HT1080 (cell line): ENCODE data around the gene CEP85. TPM values are rescaled to one million over a fixed set of nuclear protein-coding genes. Genes with fewer than 3 reads are reported as not detected.
A peak's percentile ranks its signal among the peaks of the same experiment; 100 is the strongest.

Experiments
- DNase-seq: peaks from one replicate; pipeline ENCODE4 v3.0.0-alpha.2; 2015; ENCODE audit warnings: low read depth
- total RNA-seq: library from RNA; depleted of rRNA; stranded (reverse); fragments of >200 nt; shearing (Covaris generic); gene quantifications from 2 replicates; pipeline ENCODE4 v1.2.3, GENCODE V29; 2014

Gene CEP85
- total RNA-seq, 1 experiment from 2014 or later = 18.3 TPM

DNA sequence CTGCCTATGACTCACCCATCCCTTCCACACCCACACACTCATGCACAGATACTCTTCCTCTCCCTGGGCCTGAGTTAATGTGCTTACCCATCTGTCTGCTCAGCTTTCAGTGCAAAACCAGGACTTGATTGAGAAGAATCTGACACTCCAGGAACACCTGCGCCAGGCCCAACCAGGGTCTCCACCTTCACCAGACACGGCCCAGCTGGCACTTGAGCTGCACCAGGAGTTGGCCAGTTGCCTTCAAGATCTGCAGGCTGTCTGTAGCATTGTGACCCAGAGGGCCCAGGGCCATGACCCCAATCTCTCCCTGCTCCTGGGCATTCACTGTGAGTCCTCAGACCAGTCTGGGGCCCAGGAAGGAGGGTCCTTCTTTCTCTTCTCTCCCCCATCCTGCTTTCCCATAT is 42.4 kb downstream of the CEP85 start:
- no peak for DNase-seq

DNA sequence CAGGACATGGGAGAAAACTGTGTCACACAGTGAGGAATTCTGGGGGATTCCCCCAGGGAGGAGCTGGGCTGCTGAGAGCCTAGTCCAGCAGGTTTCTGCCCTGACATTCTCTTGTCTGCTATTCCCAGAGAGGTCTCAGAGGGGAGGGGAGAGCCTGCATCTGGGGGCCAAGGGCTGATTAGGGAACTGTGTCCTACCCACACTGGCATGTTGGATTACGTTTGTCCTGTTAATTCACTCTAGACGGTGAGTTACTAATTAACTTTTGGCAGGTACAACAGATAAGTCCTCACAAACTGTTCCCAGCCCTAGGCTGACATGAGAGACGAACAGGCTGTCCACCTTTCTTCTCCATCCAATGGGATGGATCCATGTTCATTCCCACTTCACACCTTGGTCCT is 43.3 kb downstream of the CEP85 start:
- no peak for DNase-seq

DNA sequence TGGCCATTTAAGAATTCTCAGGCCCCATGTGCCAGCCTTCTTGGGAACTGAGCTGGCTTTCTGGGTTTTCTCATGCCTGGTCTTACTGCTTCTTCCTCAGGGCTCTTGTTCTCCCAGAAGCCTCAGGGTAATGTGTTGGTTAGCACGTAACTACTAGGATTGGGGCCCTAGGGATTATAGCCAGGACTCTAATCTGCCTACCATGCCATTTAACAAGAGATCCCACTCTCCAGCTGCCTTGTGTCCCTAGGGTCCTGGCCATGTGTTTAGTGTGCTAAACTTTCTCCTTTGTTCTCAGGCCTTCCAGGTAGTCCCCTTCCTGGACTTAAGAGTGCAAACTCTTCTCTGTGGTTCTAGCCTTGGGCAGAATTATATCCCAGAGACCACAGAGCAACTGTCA is 43.7 kb downstream of the CEP85 start:
- no peak for DNase-seq

DNA sequence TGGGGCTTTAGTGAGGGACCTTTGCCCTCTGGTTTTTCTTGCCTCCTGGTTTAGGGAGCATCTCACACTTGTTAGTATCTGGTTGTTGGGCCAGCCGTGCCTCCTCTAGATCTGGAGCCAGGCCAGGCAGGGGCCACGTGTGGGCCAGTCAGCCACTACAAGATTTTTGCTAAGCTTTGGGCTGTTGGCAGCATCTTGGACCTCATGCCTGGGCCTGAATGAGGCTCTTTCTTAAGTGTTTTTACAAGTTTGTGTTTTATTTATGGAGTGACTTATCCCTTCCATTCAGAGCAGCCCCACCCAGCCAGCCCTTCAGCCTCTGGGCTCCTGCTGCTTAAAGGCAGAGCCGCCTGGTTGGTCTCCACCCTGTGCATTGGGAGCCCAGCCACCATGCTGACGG is 44.3 kb downstream of the CEP85 start:
- peak; percentile 48 for DNase-seq

DNA sequence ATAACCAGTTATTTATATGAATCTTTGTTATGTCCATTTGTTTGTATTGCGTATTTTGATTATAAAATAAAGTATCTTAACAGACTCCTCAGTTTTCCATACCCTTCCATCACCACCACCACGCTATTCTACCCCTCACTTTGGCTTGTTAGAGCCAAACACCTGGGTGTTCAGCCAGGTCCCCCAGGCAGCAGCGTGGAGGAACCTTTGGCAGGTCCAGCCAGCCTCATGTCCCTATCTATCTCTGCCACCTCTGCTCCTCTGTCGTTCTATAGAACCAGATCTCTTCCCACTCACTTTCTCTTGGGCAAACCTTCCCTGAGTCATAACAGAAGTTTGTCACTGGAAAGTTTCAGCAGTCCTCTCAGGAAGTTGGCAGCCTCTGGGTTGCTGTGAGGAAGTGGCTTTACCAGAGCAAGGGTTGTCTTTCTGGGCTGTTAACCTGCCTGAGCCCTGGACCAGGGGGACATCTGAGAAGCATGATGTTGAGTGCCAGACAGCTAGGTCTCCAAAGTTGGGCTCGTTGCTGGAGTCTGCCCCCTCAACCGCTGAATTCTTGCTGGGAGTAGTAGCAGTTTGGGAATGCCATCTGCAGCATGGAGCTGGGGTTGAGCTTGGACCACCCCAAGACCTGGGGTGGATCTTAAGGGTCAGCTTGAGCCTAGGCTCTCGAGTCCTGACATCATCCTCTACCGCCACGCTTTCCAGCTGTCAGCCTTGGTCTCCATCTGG is 44.9 kb downstream of the CEP85 start:
- DNase-seq = peak; percentile 75

DNA sequence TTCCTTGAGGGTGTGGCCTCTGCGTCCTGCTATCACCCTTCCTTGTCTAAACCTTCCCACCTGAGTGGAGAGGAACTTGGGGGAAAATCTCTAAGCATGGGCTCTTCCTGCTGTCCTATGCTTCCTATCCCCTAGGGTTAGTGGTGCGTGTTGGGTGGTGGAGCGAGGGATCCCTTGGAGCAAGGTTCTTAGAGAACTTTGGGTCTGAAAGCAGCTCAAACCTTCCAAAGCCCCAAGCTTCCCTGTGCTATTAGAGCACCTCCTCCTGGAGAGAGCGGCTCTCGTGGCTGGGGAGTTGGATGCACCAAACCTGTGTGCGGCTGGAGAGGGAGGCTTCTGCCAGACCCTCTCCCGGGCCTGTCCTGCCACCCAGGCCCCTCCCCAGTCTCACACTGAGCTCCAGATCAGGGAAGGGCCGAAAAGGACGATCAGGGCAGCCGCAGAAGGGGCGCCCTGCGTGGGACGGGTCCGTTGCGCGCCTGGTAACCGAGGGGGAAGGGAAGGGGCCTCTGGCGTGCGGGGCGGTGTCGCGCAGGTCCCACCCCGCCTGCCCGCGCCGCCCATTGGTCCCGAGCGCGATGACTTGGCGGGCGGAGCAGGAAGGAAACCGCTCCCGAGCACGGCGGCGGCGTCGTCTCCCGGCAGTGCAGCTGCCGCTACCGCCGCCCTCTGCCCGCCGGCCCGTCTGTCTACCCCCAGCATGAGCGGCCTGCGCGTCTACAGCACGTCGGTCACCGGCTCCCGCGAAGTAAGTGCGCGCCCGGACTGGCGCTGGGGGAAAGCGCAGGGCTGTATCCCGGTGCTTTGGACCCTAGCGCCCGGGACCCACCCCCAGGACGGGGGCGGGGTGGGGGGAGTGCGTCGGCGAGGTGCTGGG is 45.7 kb downstream of the CEP85 start, which contains the start of gene SH3BGRL3:
SH3BGRL3 (plus strand) TSS at position 631 of the 877 bp plus-strand sequence; CDS start at position 701, 70 bp downstream.
- DNase-seq = peak; percentile 88

DNA sequence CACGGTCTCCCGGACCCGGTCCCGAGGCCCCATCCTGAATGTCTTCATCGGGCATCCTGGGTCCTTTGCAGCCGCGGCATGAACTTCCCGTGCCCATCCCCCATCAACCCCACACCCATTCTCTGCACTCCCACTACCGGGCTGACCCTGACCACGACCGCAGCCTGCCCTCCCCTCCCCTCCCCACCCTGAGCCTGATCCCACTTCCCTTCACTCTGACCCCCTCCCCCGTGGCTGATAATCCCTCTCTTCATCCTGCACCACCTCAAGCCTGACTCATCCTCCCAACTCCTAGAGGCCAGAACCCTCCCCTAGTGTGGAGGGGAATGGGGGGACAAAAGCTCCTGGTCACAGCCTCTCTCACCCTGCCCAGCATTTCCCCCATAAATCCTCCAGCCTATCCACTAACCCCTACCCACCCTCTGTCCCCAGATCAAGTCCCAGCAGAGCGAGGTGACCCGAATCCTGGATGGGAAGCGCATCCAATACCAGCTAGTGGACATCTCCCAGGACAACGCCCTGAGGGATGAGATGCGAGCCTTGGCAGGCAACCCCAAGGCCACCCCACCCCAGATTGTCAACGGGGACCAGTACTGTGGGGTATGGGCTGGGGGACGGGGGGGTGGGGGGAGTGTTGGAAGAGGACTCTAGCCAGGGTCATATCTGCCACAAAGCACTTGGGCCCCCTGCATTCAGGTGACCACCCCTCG is 46.5 kb downstream of the CEP85 start:
- DNase-seq = peak; percentile 77

DNA sequence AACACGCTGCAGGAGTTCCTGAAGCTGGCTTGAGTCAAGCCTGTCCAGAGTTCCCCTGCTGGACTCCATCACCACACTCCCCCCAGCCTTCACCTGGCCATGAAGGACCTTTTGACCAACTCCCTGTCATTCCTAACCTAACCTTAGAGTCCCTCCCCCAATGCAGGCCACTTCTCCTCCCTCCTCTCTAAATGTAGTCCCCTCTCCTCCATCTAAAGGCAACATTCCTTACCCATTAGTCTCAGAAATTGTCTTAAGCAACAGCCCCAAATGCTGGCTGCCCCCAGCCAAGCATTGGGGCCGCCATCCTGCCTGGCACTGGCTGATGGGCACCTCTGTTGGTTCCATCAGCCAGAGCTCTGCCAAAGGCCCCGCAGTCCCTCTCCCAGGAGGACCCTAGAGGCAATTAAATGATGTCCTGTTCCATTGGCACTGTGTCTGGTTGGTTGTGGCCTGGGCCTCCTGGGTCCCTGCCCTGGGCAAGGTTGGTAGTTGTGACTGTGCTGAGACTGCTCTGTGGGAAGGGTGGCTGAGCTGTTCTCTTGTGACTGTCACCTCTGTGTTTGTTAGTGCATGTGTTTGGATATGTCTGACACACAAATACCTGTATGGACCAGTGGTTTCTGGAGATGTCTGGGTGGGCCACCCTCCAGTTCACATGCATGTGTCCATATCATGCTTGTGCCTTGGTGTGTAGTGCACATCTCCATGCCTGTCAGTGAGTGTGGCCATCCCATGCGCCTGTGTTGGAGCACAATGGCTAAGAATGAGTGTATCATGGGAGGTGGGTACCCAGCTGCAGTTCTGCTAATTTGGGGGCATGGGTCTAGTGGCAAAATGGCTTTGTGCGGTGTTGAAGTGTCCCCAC is 47.3 kb downstream of the CEP85 start:
- no peak for DNase-seq

DNA sequence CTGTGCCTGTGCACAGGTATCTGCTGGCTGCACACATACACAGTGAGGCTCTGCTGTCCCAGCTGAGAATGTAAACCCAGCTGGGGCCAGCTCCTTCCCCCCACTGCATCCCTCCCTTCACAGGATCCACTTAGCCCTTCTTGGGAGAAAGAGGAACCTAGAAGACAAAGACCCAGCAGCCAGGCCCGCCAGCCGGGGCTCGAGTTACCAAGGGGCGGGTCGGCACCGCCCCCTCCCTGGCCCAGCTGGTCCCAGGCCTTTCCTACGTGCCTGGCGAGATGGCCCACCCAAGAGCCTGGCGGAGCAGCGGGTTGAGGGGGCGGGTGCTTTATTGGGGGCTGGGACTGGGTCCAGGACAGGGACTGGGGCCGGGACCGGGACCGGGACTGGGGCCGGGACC is 48.0 kb downstream of the CEP85 start:
- DNase-seq = no peak

DNA sequence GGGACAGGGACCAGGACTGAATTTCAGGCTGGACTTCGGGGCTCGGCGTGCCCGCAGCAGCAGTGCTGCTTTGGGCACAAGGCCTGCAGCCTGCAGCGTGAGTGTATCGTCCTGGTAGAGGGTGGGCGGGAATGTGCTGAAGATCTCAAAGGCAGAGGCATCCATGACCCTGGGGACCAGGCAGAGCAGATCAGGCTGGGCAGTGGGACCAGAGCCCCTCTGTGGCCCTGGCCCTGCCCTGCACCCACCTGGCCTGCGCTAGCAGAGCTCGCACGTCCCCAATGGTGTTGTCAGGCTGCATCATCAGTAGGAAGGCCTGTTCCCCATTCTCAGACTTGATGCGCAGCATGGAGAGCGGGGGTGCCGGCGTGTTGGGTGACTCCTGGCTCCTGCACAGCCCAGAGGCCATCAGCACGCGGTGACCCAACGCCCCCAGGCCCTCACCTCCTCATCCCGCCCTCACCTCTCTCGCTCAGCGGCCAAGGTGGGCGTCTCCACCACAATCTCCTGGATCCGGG is 48.5 kb downstream of the CEP85 start:
- no peak for DNase-seq

DNA sequence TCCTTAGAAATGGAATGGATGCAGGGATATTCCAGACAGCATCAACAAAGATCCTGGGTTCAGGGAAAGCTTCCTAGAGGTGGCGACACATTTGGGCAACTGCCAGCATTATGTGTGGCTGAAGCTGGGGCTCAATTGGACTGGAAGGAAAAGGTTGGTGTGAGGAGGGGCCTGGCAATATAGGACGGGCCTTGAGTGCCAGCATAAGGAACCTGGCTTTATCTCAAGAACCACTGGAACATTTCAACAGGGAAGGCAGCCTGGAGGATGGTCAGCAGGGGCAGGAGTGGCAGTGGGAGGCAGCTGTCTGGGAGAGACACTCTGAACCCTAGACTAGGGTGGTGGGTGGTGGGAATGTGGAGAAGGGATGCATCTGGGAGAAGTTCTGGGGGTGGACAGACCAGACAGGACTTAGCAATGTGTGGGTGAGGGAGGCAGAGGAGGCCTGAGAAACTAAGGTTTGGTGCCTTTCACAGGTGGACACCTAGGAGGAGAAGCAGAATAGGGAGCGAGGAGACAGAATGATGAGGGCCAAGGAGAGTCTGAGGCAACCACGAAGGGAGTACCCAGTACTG is 49.4 kb downstream of the CEP85 start:
- no peak for DNase-seq

DNA sequence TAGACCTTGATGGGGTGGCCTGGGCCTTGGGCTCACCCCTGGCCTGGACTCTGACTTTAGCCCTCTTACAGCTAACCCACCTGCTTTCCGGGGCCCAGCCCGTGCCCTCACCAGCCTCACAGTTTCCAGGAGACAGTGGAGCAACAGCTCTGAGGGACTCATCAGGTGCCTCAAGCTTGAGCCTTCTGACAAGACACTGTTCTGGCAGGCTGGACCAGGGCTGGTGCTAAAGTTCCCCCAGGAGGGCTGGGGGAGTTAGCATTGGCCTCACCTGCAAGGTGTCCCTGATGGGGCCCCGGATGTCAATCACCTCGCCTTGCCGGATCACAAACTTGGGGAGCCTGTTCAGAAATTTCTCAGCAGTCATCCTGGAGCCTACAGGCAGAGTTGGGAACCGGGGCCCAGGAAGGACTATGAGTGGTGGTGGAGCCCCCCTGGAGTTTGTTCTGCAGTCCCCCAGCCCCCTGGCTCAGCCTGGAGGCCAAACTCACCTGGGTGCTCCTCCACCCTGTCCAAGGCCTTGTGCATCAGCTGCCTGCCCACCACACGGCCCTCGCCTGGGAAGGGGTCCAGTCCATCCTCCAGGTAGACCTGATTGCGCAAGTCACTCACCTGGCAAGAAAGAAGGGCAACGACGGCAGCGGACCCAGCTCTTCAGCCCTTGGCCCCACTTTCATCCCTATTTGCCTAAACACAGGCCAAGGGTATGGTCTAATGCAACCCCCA is 50.0 kb downstream of the CEP85 start:
- no peak for DNase-seq

DNA sequence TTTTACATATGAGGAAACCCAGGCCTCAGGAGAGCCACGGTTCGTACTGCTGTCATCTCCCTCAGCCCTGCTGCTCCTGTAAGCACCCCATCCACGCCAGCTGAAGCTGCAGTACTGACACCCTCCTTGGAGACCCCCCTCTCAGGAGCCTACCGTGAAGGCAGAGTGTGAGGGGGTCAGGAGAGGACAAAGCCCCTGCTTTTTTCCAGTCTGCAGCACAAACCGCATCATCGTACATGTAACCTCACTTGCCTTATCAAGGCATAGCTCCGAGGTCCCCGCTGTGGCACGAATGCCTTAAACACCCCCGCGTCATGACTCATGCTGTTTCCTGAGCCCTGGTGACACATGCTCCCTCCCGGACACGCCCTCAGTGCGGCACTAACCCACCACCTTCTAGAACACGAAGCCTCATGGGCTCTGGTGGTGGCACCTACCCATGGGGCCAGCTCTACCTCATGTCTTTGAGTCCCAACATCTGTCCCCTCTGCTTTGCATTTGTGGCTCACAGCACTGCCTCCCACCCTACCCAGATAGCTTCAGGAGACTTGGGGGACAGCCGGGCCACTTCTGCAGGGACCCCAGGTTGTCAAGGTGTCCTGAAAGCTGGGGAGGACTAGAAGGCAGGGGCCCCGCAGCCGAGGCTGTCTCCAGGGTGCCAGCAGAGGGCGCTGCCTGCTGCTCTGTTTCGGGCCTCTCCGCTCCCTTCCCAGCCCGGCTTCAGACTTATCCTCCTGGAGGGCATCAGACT is 50.8 kb downstream of the CEP85 start:
- peak; percentile 94 for DNase-seq

DNA sequence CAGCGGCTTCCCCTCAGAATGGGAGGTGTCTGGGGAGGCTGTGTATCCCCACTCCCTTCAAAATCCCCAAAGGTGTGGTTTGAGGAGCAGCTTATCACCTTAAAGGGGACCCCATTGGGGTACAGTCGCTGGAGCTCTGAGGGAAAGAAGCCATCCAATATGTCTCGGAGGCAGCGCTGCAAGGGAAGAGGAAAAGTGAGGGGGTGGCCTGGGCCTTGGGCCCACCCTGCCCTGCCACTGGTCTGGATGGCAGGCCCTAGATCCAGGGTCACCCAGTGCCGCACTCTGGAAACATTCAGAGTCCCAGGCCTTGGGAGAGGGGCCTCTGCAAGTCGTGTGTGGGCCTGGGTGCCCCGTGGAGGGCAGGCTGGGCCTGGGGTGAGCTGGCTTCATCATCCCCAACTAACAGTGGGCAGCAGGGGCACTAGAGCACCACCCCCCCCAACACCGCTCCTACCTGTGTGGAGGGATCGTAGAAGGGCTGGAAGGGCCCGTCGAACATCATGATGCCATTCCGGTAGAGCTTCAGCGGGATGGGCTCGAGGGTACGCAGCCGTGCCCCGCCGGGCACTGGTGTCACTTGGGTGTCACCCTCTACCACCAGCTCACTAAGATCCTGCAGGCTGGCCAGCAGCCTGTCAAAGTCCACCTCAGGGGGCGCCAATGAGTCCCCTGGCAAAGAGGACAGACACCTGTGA is 51.5 kb downstream of the CEP85 start:
- DNase-seq = no peak

DNA sequence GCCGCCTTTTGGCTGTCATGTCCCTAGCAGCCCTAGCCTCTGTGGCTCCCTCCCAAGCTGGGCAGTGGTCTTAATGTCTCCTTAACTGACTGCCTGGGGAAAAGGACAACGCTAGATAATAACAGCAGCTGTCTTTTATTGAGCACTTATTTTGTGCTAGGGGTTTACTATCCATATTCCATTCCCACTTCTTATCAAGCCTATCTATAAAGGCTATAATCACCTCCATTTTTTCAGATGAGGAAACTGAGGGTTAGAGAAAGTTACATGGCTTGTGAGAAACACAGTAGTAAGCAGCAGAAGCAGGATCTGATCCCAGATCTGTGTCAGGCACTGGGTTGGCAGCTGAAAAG is 52.0 kb downstream of the CEP85 start:
- no peak for DNase-seq

DNA sequence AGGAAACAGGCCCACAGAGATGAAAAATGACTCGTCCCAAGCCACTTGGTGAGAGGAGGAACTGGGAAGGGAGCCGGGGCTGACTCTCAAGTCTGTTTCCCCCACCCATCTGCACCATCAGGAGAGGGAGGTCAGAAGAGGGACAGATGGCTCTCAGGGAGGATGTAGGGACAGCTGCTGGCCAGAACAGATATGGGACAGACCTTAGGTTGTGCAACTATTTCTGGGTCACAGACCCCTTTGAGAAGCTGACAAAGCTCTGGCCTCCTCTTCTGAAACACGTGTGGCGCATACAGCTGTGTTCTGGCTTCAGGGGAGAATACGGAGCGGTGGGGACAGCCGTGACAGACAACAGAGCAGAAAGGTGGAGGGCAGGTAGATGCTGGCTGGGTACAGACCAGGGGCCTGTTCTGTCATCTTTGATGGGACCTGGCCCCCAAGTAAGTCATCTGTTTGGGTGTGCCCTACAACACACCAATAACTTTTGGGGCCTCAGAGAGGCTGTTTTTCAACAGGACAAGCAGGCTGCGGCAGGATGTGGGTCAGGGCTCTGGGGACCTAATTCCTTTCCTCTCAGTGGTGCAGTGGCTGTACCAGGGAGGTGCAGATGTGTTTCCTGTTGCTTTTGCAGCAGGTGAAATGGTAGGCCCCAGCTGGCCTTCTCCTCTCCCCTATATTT is 53.2 kb downstream of the CEP85 start:
- DNase-seq = peak; percentile 32

DNA sequence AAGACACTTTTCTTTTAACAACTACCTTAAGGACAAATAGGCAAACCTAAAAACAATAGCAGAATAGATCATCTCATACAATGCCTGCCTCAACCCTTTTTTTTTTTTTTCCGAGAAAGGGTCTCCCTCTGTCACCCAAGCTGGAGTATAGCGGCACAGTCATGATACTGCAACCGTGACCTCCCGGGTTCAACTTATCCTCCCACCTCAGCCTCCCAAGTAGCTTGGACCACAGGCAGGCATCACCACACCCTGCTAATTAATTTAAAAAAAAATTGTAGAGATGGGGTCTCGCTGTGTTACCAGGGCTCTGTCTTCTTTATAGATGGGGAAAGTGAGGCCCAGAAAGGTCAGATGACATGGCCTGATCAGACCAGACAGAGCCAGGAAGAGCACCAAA is 53.8 kb downstream of the CEP85 start:
- DNase-seq = no peak
